Parathyroid adenoma (tissue), 2 donors: ENCODE results near the gene ZFR2.

Experiments
- H2AFZ ChIP-seq: fragments of 300-600 bp; sonication (generic); one replicate; pipeline ENCODE4 v1.7.0; 2017; ENCODE audit warnings: antibody characterized with exemption, mild to moderate bottlenecking
- H3K27ac ChIP-seq: fragments of 300-600 bp; sonication (generic); one replicate; pipeline ENCODE4 v1.7.0; 2017
- H3K27me3 ChIP-seq: fragments of 300-600 bp; sonication (generic); one replicate; pipeline ENCODE4 v1.7.0; 2017; ENCODE audit warnings: low read length; ENCODE audit not compliant: control insufficient read depth, insufficient read depth
- H3K36me3 ChIP-seq: fragments of 300-600 bp; sonication (generic); one replicate; pipeline ENCODE4 v1.7.0; 2017; ENCODE audit warnings: low read length; ENCODE audit not compliant: control insufficient read depth, insufficient read depth
- H3K4me1 ChIP-seq: fragments of 300-600 bp; sonication (generic); one replicate; pipeline ENCODE4 v1.7.0; 2017; ENCODE audit warnings: control low read depth
- H3K4me2 ChIP-seq: fragments of 300-600 bp; sonication (generic); one replicate; pipeline ENCODE4 v1.7.0; 2017; ENCODE audit warnings: low read length
- H3K4me3 ChIP-seq: fragments of 300-600 bp; sonication (generic); one replicate; pipeline ENCODE4 v1.7.0; 2017; ENCODE audit warnings: low read depth, low read length
- H3K79me2 ChIP-seq: fragments of 300-600 bp; sonication (generic); one replicate; pipeline ENCODE4 v1.7.0; 2017; ENCODE audit warnings: control low read depth
- H3K9ac ChIP-seq: fragments of 300-600 bp; sonication (generic); one replicate; pipeline ENCODE4 v1.7.0; 2017; ENCODE audit warnings: mild to moderate bottlenecking
- H3K9me3 ChIP-seq: fragments of 300-600 bp; sonication (generic); one replicate; pipeline ENCODE4 v1.7.0; 2017; ENCODE audit warnings: low read length; ENCODE audit not compliant: control insufficient read depth
- TF ChIP-seq, protein P1 (sequence below): fragments of 300-600 bp; sonication (generic); IDR thresholded peaks from one replicate; pipeline ENCODE4 v1.7.0; 2017; ENCODE audit warnings: antibody characterized with exemption, mild to moderate bottlenecking
- donor health status: primary hyperparathyroidism.

Gene ZFR2

DNA sequence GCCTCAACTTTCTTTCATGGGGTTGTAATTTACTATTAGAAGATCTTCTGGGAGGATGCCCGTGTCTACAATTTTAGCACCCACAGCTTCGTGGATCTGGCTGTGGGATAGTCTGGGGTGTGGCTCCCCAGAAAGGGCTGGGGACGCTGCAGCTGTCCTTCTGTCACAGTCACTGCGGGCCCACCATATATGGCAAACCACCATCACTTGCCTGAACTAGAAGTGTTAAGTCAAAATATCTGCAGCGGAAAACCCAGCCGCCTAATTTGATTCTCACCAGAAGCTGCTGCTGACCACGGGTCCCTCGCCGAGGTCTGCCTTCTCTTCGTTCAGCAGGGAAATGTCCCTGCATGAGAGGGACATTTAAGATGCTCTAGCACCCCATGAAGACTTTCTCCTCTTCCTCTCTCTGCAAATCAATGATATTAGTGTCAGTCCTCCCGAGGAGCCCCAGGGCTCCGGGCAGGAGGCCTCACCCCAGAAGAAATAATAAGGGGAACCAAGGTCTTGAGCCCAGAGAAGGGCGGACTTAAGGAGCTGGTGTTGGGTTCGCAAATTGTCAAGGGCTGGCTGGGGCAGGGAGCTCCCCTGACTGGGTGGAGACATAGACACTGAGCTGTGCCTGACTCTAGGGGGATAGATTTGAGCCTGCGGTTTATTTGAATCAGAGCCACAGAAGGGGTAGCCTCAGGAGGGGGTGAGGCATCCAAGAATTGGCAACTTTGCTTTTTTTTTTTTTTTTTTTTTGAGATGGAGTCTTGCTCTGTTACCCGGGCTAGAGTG is 79.7 kb downstream of the ZFR2 start:
- Histone ChIP-seq H3K4me3 (no peak overlapping the region), H3K4me2 (no peak overlapping the region), H3K4me1 (no peaks in the 10 kb centered on the region), H3K27me3 (no peaks in the 10 kb centered on the region), H3K27ac (no peak overlapping the region), H3K9me3 (no peaks in the 10 kb centered on the region), H2AFZ (no peak overlapping the region), H3K9ac (no peak overlapping the region), H3K36me3 (no peaks in the 10 kb centered on the region), H3K79me2 (no peaks in the 10 kb centered on the region)
- TF ChIP-seq, protein P1, sequence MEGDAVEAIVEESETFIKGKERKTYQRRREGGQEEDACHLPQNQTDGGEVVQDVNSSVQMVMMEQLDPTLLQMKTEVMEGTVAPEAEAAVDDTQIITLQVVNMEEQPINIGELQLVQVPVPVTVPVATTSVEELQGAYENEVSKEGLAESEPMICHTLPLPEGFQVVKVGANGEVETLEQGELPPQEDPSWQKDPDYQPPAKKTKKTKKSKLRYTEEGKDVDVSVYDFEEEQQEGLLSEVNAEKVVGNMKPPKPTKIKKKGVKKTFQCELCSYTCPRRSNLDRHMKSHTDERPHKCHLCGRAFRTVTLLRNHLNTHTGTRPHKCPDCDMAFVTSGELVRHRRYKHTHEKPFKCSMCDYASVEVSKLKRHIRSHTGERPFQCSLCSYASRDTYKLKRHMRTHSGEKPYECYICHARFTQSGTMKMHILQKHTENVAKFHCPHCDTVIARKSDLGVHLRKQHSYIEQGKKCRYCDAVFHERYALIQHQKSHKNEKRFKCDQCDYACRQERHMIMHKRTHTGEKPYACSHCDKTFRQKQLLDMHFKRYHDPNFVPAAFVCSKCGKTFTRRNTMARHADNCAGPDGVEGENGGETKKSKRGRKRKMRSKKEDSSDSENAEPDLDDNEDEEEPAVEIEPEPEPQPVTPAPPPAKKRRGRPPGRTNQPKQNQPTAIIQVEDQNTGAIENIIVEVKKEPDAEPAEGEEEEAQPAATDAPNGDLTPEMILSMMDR = no peak

DNA sequence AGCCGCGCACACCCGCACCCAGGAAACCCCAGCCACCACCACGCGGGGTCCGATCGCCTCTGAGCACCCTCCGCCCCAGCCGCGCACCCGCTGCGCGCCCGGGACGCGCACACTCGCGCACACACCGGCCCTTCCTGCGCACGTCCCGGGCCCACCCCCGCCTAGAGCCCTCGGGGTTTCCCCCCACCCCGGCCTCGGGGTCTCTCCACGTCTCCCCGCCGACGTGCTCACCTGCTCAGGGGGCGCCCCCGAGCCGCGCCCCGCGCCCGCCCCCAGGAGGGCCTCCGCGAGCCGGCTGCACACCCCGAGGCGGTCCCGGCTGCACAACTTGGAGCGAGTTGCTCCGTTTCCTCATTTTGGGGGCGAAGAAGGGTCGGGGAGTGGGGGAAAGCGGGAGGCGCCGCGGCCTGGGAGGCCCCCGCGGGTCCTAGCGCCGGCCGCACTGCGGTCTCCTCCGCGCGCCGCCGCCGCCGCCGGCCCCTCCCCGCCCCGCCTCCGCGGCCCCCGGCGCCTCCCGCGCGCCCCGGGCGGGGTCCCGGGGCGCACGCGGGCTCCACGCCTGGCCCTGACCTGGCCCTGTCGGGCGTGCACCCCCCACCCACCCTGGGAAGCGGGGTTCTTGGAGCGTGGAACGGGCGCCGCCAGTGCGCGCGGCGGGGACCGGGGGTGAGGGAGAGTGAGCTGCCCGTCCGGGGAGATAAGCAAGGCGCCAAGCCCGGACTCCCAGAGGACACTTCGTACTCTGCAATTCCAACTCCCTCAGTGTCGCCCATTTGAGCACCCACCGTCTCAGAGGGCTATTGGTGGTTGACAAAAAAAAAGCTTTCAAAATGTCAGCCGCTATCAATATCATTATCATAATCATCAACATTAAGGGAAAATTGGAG is 82.7 kb downstream of the ZFR2 start, which contains the start of gene MATK:
TSS of gene MATK (minus strand) at position 444 of the 887 bp plus-strand sequence. CDS start 1,246 bp downstream, outside the sequence.
- TF ChIP-seq, protein P1 = no peak
- H3K27ac ChIP-seq = no peak within 1 kb of the TSS
- peak within 1 kb of the TSS; percentile 46 for H2AFZ ChIP-seq
- no peaks in the 10 kb centered on the region for H3K27me3 ChIP-seq
- no peak within 1 kb of the TSS for H3K9ac ChIP-seq
- no peaks in the 10 kb centered on the region for H3K9me3 ChIP-seq
- no peaks in the 10 kb centered on the region for H3K79me2 ChIP-seq
- H3K4me1 ChIP-seq = no peaks in the 10 kb centered on the region
- no peaks in the 10 kb centered on the region for H3K36me3 ChIP-seq
- no peak within 1 kb of the TSS for H3K4me3 ChIP-seq
- H3K4me2 ChIP-seq = peak within 1 kb of the TSS; percentile 9

DNA sequence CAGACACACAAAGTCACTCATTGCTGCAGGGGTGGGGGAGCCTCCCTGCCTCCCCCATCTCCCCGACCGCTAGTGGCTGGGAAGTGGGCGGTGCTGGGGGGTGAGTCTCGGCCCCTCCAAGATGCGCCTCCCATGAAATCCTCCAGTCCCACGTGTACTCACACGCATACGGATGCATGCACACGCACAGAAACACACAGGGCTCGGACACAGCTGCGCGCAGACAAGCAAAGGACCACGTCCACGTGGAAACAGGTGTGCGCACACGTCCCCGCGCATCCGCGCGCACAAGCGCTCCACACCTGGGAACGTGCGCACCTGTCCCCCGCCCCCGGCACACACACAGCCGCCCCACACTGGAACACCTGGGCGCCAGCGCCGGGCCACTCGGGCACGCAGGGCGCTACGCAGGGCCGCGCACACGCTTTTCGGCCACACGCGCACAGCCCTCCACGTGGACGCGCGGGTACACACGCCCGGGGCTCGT is 83.3 kb downstream of the ZFR2 start:
- H3K79me2 ChIP-seq = no peaks in the 10 kb centered on the region
- H3K27me3 ChIP-seq = no peaks in the 10 kb centered on the region
- peak overlapping the region; percentile 46 for H2AFZ ChIP-seq
- TF ChIP-seq, protein P1 = no peak
- H3K9ac ChIP-seq = no peak overlapping the region
- H3K27ac ChIP-seq = no peak overlapping the region
- no peaks in the 10 kb centered on the region for H3K36me3 ChIP-seq
- H3K4me2 ChIP-seq = peak overlapping the region; percentile 9
- H3K4me1 ChIP-seq = no peaks in the 10 kb centered on the region
- no peaks in the 10 kb centered on the region for H3K9me3 ChIP-seq
- H3K4me3 ChIP-seq = no peak overlapping the region

DNA sequence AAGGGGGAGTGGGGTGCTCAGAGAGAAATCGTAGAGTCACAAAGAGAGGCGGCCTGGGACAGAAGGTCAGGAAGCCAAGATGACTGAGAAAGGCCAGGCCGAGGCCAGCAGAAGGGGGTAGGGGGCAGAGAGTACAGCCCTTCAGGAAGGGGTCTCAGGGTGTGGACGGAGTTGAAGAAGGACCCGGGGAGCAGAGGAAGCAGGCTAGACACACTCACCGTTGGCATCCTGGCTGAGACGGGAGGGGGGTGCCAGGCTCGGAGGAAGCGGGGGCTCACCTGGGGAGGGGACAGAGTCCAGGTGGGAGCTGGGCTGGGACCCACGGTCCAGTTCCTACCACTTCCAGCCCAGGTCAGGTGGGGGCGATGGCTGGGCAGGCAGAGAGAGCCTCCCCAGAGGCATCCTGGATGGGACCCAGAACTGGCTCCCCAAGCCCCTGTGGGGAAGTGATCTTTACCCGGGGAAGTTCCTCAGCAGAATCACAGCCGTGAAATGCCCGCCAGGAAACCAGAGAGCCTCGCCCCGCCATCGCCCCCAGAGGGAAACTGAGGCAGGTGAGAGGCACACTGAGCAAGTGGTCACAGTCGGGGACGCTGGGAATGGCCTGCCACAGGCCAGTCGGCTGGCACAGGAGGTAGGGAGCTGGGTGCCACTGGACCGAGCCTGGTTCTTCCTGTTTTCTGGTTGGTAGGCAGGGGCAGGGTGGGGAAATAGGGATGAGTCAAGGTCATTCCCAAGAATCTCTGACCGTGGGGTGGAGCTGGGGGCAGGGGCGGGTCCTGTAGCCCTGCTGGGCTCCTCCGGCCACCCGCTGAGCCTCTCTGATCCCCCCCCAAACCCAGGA is 84.0 kb downstream of the ZFR2 start:
- no peak overlapping the region for H3K4me2 ChIP-seq
- no peaks in the 10 kb centered on the region for H3K36me3 ChIP-seq
- H3K79me2 ChIP-seq = no peaks in the 10 kb centered on the region
- no peaks in the 10 kb centered on the region for H3K9me3 ChIP-seq
- TF ChIP-seq, protein P1 = no peak
- no peaks in the 10 kb centered on the region for H3K27me3 ChIP-seq
- no peak overlapping the region for H3K27ac ChIP-seq
- H3K9ac ChIP-seq = no peak overlapping the region
- H2AFZ ChIP-seq = no peak overlapping the region
- H3K4me1 ChIP-seq = no peaks in the 10 kb centered on the region
- H3K4me3 ChIP-seq = no peak overlapping the region
